HepG2 (cell line): ENCODE measurements around the gene CTTNBP2NL.

Experiments used
- ADNP ChIP-seq: sonication (generic); formaldehyde crosslinking; IDR thresholded peaks from 2 replicates; pipeline ENCODE4 v1.4.0; 2020; ENCODE audit warnings: missing genetic modification reagents
- CHD4 ChIP-seq: fragments of 200-600 bp; sonication (generic); IDR thresholded peaks from 2 replicates; pipeline ENCODE4 v1.7.0; 2017; ENCODE audit warnings: mild to moderate bottlenecking, low read length, borderline replicate concordance
- GABPA ChIP-seq, 2 experiments: IDR thresholded peaks; 2 replicates each; pipeline ENCODE4 v1.6.1; 2011 to 2016; ENCODE audit warnings: low read depth in 2 of 2, low read length in 1 of 2, missing biosample characterization in 1 of 2, missing genetic modification characterization in 1 of 2
- HOXA9 ChIP-seq: sonication (generic); formaldehyde crosslinking; IDR thresholded peaks from 2 replicates; pipeline ENCODE4 v1.8.1; 2022; ENCODE audit warnings: missing genetic modification reagents, mild to moderate bottlenecking, moderate library complexity, borderline replicate concordance
- POLR2A ChIP-seq, 2 experiments: IDR thresholded peaks; 2 replicates each; pipeline ENCODE4 v1.6.1; 2011; ENCODE audit warnings: low read depth in 2 of 2, low read length in 2 of 2, mild to moderate bottlenecking in 1 of 2, moderate library complexity in 1 of 2; ENCODE audit not compliant: insufficient read depth in 1 of 2
- SMC3 ChIP-seq: IDR thresholded peaks from 2 replicates; pipeline ENCODE4 v1.6.1; 2011; ENCODE audit warnings: low read length, improper control_type of control experiment
- SUZ12 ChIP-seq: fragments of 150-350 bp; IDR thresholded peaks from 2 replicates; pipeline ENCODE4 v1.6.1; 2014; ENCODE audit warnings: low read depth, low read length
- ZBTB33 ChIP-seq: sonication (generic); formaldehyde crosslinking; IDR thresholded peaks from 2 replicates; pipeline ENCODE4 v1.4.0; 2020; ENCODE audit warnings: missing genetic modification reagents
- ZNF274 ChIP-seq: sonication (generic); formaldehyde crosslinking; IDR thresholded peaks from 2 replicates; pipeline ENCODE4 v1.5.1; 2020; ENCODE audit warnings: mild to moderate bottlenecking, missing genetic modification reagents

- TF ChIP-seq CHD4 = no peak
- no peak for TF ChIP-seq POLR2A (IDR thresholded peaks at IDR 0.05; ENCODE audit: insufficient read depth in 1 of 2, low read depth in 2 of 2, low read length in 2 of 2)
- TF ChIP-seq ADNP (CRISPR knock-in tag) = no peak
- no peak for TF ChIP-seq HOXA9
- TF ChIP-seq GABPA (IDR thresholded peaks at IDR 0.05; ENCODE audit: low read depth, low read length) = no peak
- no peak for TF ChIP-seq GABPA (CRISPR knock-in tag; IDR thresholded peaks at IDR 0.05; ENCODE audit: low read depth)
- no peak for TF ChIP-seq ZBTB33 (CRISPR knock-in tag)
- TF ChIP-seq SMC3 = no peak
- TF ChIP-seq SUZ12 = no peak
- TF ChIP-seq ZNF274 = no peak
Measured at GRCh38 chr1:112387807-112388206, 8.2 kb upstream of the CTTNBP2NL start.
